Glutamatergic neuron (in vitro differentiated cells): Measurements from ENCODE around the gene PRR35. TPM values are rescaled to one million over a fixed set of nuclear protein-coding genes. Genes with fewer than 3 reads are reported as not detected.

Experiments used
- DNase-seq: peaks from one replicate; pipeline ENCODE4 v3.0.0; 2022
- H3K27ac Mint-ChIP-seq: one replicate; pipeline ENCODE4 v1.8.0; 2020; ENCODE audit warnings: mild to moderate bottlenecking, mixed read lengths, inconsistent platforms; ENCODE audit not compliant: unreplicated experiment
- H3K27me3 Mint-ChIP-seq: one replicate; pipeline ENCODE4 v1.8.0; 2020; ENCODE audit warnings: mild to moderate bottlenecking, moderate library complexity, mixed read lengths, inconsistent platforms; ENCODE audit not compliant: unreplicated experiment
- H3K36me3 Mint-ChIP-seq: one replicate; pipeline ENCODE4 v1.8.0; 2020; ENCODE audit warnings: mild to moderate bottlenecking, mixed read lengths, inconsistent platforms; ENCODE audit not compliant: unreplicated experiment
- H3K4me1 Mint-ChIP-seq: one replicate; pipeline ENCODE4 v1.8.0; 2020; ENCODE audit warnings: mild to moderate bottlenecking, low read depth, mixed read lengths, inconsistent platforms; ENCODE audit not compliant: unreplicated experiment
- H3K4me3 Mint-ChIP-seq: one replicate; pipeline ENCODE4 v1.8.0; 2020; ENCODE audit warnings: mild to moderate bottlenecking, mixed read lengths, inconsistent platforms; ENCODE audit not compliant: unreplicated experiment
- H3K9me3 Mint-ChIP-seq: one replicate; pipeline ENCODE4 v1.8.0; 2020; ENCODE audit warnings: mild to moderate bottlenecking, moderate library complexity, mixed read lengths, inconsistent platforms; ENCODE audit not compliant: unreplicated experiment
- CTCF ChIP-seq: fragments of 200-600 bp; sonication (generic); IDR thresholded peaks from one replicate; pipeline ENCODE4 v1.5.0; 2021; ENCODE audit not compliant: partially characterized antibody, unreplicated experiment
- microRNA-seq: library from miRNA; unstranded; fragments of <30 nt; microRNA quantifications from one replicate; pipeline ENCODE4, GENCODE V29; 2020; ENCODE audit not compliant: unreplicated experiment
- total RNA-seq: library from RNA; stranded (reverse); fragmentation: NEBNext Ultra II Directional; extraction: Animal tissue kit (Norgen Biotek cat#: 25700); gene quantifications from one replicate; pipeline ENCODE4 v1.2.1, GENCODE V29; 2021; ENCODE audit not compliant: unreplicated experiment

PRR35 gene
- total RNA-seq, 1 donor from 2014 or later: not detected

- H3K36me3 Mint-ChIP-seq: peaks cover 17% of the 10 kb centered on the region
- H3K9me3 Mint-ChIP-seq: peaks cover 3% of the 10 kb centered on the region
- H3K4me3 Mint-ChIP-seq: peak overlapping the region; percentile 54
- DNase-seq: no peak
- H3K27me3 Mint-ChIP-seq: peaks cover 13% of the 10 kb centered on the region
- TF ChIP-seq CTCF: peak; percentile 52
- H3K27ac Mint-ChIP-seq: no peak overlapping the region
- H3K4me1 Mint-ChIP-seq: peaks cover 20% of the 10 kb centered on the region
Observed at GRCh38 chr16:610513-611381, 50.6 kb downstream of the PRR35 start.

GRCh38 chr16:615122-615521, 54.9 kb downstream of the PRR35 start:
- DNase-seq: no peak
- H3K4me3 Mint-ChIP-seq: no peak overlapping the region
- peaks cover 9% of the 10 kb centered on the region for H3K4me1 Mint-ChIP-seq
- H3K27ac Mint-ChIP-seq: no peak overlapping the region
- H3K36me3 Mint-ChIP-seq: peaks cover 21% of the 10 kb centered on the region
- peaks cover 6% of the 10 kb centered on the region for H3K9me3 Mint-ChIP-seq
- H3K27me3 Mint-ChIP-seq: peaks cover 9% of the 10 kb centered on the region
- no peak for TF ChIP-seq CTCF

Small RNA genes lying within 50 kb of the gene (microRNA-seq; reads per million reads assigned to microRNA genes)
- gene MIR3176 (133 reads per million, percentile 77 among the genes with 10 or more reads in this experiment), gene MIR5587 (14.9 reads per million, percentile 54 among the genes with 10 or more reads in this experiment)

Other genes with a start within 250 kb of the PRR35 start
- 16.4 TPM for gene AXIN1, start 207.7 kb upstream of the PRR35 start, total RNA-seq
- gene MRPL28, start 189.9 kb upstream of the PRR35 start, total RNA-seq: 69.6 TPM
- 54.5 TPM for gene PGAP6, start 178.4 kb upstream of the PRR35 start, total RNA-seq
- gene NME4, start 163.2 kb upstream of the PRR35 start, total RNA-seq: 82.6 TPM
- 26.2 TPM for gene DECR2, start 158.5 kb upstream of the PRR35 start, total RNA-seq
- gene RAB11FIP3, start 134.7 kb upstream of the PRR35 start, total RNA-seq: 103 TPM
- 56.1 TPM for gene CAPN15, start 32.7 kb upstream of the PRR35 start, total RNA-seq
- gene NHLRC4, start 6.6 kb downstream of the PRR35 start, total RNA-seq: 3.4 TPM
- 85.0 TPM for gene PIGQ, start 9.6 kb downstream of the PRR35 start, total RNA-seq
- gene RAB40C, start 29.7 kb downstream of the PRR35 start, total RNA-seq: 48.3 TPM
- 61.9 TPM for gene WFIKKN1, start 70.6 kb downstream of the PRR35 start, total RNA-seq
- 63.6 TPM for gene METTL26, start 75.9 kb downstream of the PRR35 start, total RNA-seq
- gene MCRIP2, start 81.4 kb downstream of the PRR35 start, total RNA-seq: 16.6 TPM
- gene WDR90, start 89.0 kb downstream of the PRR35 start, total RNA-seq: 24.6 TPM
- gene RHOT2, start 107.7 kb downstream of the PRR35 start, total RNA-seq: 208 TPM
- gene RHBDL1, start 115.3 kb downstream of the PRR35 start, total RNA-seq: 8.2 TPM
- gene STUB1, start 120.0 kb downstream of the PRR35 start, total RNA-seq: 78.3 TPM
- gene JMJD8, start 123.9 kb downstream of the PRR35 start, total RNA-seq: 26.1 TPM
- 19.9 TPM for gene WDR24, start 130.0 kb downstream of the PRR35 start, total RNA-seq
- 85.1 TPM for gene FBXL16, start 145.4 kb downstream of the PRR35 start, total RNA-seq
- 134 TPM for gene METRN, start 154.7 kb downstream of the PRR35 start, total RNA-seq
- gene ANTKMT, start 160.8 kb downstream of the PRR35 start, total RNA-seq: 61.1 TPM
- 18.9 TPM for gene CCDC78, start 166.0 kb downstream of the PRR35 start, total RNA-seq
- gene HAGHL, start 166.7 kb downstream of the PRR35 start, total RNA-seq: 31.7 TPM
- gene CIAO3, start 180.6 kb downstream of the PRR35 start, total RNA-seq: 49.5 TPM
- gene MSLN, start 200.3 kb downstream of the PRR35 start, total RNA-seq: not detected
- gene RPUSD1, start 228.0 kb downstream of the PRR35 start, total RNA-seq: 28.5 TPM
- gene CHTF18, start 228.2 kb downstream of the PRR35 start, total RNA-seq: 49.2 TPM
- not detected for gene GNG13, start 240.3 kb downstream of the PRR35 start, total RNA-seq